ENCODE measurements around the gene SLC16A5. TPM values are rescaled to one million over a fixed set of nuclear protein-coding genes. Genes with fewer than 3 reads are reported as not detected.
"Not testable (repeated sequence)": the region's sequence is repeated elsewhere in the genome, so short reads cannot be mapped to it uniquely, and the experiment has no call there.

SLC16A5 gene
- total RNA-seq, 1 donor from 2014 or later = 19.1 TPM

DNA sequence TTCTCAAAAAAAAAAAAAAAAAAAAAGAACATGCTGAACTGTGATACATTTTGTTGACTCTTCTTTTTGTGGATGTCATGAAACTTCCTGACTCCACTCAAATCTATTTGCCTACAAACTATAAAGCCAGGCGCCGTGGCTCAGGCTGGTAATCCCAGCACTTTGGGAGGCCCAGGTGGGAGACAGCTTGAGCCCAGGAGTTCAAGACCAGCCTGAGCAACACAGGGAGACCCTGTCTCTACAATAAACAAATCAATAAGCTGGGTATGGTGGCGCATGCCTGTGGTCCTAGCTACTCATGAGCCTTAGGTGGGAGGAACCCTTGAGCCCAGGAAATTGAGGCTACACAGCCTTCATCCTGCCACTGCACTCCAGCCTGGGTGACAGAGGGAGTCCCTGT lies 45.2 kb downstream of the SLC16A5 start:
- TF ChIP-seq, protein P1, sequence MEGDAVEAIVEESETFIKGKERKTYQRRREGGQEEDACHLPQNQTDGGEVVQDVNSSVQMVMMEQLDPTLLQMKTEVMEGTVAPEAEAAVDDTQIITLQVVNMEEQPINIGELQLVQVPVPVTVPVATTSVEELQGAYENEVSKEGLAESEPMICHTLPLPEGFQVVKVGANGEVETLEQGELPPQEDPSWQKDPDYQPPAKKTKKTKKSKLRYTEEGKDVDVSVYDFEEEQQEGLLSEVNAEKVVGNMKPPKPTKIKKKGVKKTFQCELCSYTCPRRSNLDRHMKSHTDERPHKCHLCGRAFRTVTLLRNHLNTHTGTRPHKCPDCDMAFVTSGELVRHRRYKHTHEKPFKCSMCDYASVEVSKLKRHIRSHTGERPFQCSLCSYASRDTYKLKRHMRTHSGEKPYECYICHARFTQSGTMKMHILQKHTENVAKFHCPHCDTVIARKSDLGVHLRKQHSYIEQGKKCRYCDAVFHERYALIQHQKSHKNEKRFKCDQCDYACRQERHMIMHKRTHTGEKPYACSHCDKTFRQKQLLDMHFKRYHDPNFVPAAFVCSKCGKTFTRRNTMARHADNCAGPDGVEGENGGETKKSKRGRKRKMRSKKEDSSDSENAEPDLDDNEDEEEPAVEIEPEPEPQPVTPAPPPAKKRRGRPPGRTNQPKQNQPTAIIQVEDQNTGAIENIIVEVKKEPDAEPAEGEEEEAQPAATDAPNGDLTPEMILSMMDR (IDR thresholded peaks at IDR 0.05; ENCODE audit: insufficient read depth, low read length, poor library complexity, severe bottlenecking) = no peak
- H3K27me3 ChIP-seq (ENCODE audit: control insufficient read depth, insufficient read depth, low read length) = no peaks in the 10 kb centered on the region
- H3K4me3 ChIP-seq (ENCODE audit: low read depth, low read length) = no peak overlapping the region
- H3K36me3 ChIP-seq (ENCODE audit: control insufficient read depth, insufficient read depth, low read length) = no peaks in the 10 kb centered on the region
- no peak for DNase-seq (ENCODE audit: low read depth)

DNA sequence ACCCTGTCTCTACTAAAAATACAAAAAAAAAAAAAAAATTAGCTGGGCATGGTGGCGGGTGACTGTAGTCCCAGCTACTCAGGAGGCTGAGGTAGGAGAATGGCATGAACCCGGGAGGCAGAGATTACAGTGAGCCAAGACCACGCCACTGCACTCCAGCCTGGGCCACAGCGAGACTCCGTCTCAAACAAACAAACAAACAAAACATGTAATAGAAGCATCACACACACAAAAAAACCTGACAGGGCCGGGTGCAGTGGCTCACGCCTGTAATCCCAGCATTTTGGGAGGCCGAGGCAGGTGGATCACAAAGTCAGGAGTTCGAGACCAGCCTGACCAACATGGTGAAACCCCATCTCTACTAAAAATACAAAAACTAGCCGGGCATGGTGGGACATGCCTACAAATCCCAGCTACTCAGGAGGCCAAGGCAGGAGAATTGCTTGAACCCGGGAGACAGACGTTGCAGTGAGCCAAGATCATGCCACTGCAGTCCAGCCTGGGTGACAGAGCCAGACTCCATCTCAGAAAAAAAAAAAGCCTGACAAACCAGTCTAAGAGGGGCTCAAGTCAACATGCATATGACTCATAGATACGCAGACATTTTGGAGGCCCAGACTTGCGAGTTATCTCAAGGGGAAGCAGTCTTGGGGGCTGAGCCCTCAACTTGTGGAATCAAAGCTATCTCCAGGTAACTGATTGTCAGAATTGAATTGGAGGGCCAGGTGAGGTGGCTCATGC lies 46.0 kb downstream of the SLC16A5 start:
- H3K36me3 ChIP-seq (ENCODE audit: control insufficient read depth, insufficient read depth, low read length); DNase-seq (ENCODE audit: low read depth); H3K27me3 ChIP-seq (ENCODE audit: control insufficient read depth, insufficient read depth, low read length); H3K4me3 ChIP-seq (ENCODE audit: low read depth, low read length): not testable (repeated sequence)

DNA sequence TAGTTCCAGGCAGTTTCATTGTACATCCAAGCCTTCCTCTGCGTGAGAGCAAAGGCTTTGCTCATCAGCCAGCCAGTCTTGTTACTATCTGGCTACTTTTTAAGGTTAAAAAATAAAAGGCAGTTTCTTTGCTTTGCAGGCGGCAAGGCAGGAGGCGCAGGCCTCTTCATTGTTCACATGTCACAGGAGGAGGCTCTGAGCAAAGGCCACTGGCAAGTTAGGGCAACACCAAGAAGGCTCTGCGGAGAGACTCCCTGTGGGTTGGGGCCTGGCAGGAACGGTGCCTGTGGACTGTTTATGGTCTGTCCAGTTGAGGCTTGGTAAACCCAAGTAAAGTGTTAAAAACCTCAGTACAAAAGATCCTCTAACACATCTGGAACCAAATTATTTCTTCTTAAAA lies 47.7 kb downstream of the SLC16A5 start:
- no peak for DNase-seq (ENCODE audit: low read depth)
- H3K4me3 ChIP-seq (ENCODE audit: low read depth, low read length) = no peak overlapping the region
- H3K36me3 ChIP-seq (ENCODE audit: control insufficient read depth, insufficient read depth, low read length) = no peaks in the 10 kb centered on the region
- TF ChIP-seq, protein P1 (IDR thresholded peaks at IDR 0.05; ENCODE audit: insufficient read depth, low read length, poor library complexity, severe bottlenecking) = no peak
- H3K27me3 ChIP-seq (ENCODE audit: control insufficient read depth, insufficient read depth, low read length) = no peaks in the 10 kb centered on the region

DNA sequence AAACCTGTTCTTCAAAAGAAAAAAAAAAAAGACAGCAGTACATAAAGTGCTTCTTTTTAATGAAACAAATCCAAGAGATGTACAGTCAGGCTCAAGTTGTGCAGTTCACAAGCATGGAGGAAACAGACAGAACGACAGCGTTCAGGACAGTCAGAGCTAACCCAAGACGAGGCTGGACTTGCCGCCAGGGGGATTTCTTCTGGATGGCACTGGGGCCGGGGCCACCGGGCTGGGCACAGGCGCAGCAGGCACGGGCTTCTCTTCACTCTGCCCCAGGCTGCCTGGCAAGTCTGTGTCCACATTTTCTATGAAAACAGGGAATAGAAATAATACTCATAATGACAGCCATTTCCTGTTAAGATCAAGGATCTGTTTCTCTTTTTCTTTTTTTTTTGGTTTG lies 48.2 kb downstream of the SLC16A5 start:
- Histone ChIP-seq H3K36me3 (ENCODE audit: control insufficient read depth, insufficient read depth, low read length) (peaks cover 2% of the 10 kb centered on the region), H3K4me3 (ENCODE audit: low read depth, low read length) (no peak overlapping the region), H3K27me3 (ENCODE audit: control insufficient read depth, insufficient read depth, low read length) (no peaks in the 10 kb centered on the region)
- no peak for DNase-seq (ENCODE audit: low read depth)
- TF ChIP-seq, protein P1 (IDR thresholded peaks at IDR 0.05; ENCODE audit: insufficient read depth, low read length, poor library complexity, severe bottlenecking) = no peak

DNA sequence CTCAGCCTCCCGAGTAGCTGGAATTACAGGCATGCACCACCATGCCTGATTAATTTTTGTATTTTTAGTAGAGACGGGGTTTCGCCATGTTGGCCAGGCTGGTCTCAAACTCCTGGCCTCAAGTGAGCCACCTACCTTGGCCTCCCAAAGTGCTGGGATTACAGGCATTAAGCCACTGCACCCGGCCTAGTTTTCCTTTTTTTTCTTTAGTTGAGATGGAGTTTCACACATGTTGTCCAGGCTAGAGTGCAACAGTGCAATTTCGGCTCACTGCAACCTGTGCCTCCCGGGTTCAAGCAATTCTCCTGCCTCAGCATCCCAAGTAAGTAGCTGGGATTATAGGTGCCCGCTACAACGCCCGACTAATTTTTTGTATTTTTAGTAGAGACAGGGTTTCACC lies 50.0 kb downstream of the SLC16A5 start:
- not testable (repeated sequence) for H3K4me3 ChIP-seq (ENCODE audit: low read depth, low read length); H3K36me3 ChIP-seq (ENCODE audit: control insufficient read depth, insufficient read depth, low read length); DNase-seq (ENCODE audit: low read depth); H3K27me3 ChIP-seq (ENCODE audit: control insufficient read depth, insufficient read depth, low read length)

DNA sequence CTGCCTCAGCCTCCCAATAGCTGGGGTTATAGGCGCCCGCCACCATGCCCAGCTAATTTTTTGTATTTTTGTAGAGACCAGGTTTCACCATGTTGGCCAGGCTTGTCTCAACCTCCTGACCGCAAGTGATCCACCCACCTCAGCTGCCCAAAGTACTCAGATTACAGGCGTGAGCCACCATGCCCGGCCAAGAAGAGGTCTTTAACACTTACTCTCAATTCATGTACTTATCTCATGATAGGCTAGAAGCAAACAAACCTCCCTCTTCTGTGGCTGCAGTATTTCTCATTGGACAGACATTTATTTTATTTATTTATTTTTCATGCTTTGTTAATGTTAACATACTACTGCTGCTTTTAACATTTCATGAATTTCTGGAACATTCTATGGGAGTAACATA lies 50.8 kb downstream of the SLC16A5 start:
- Histone ChIP-seq H3K4me3 (ENCODE audit: low read depth, low read length) (no peak overlapping the region), H3K36me3 (ENCODE audit: control insufficient read depth, insufficient read depth, low read length) (peaks cover 2% of the 10 kb centered on the region), H3K27me3 (ENCODE audit: control insufficient read depth, insufficient read depth, low read length) (no peaks in the 10 kb centered on the region)
- TF ChIP-seq, protein P1 (IDR thresholded peaks at IDR 0.05; ENCODE audit: insufficient read depth, low read length, poor library complexity, severe bottlenecking) = no peak
- no peak for DNase-seq (ENCODE audit: low read depth)
